ENCODE results near the gene CISD2. TPM values are rescaled to one million over a fixed set of nuclear protein-coding genes. Genes with fewer than 3 reads are reported as not detected.

CISD2 gene
- total and polyA plus RNA-seq, 2 of the 4 experiments (the other 2 are of a cell fraction), result 7.0 to 14.4 TPM

GRCh38 chr4:102847687-102848086 is 21.1 kb upstream of the CISD2 start:
- Histone ChIP-seq H3K4me2 (ENCODE audit: low read depth, low read length) (no peak overlapping the region), H4K20me1 (ENCODE audit: insufficient read depth, low read length) (no peaks in the 10 kb centered on the region), H3K27me3 (ENCODE audit: control insufficient read depth, insufficient read depth, low read length) (no peaks in the 10 kb centered on the region), H2BK120ac (ENCODE audit: low read depth, low read length) (no peak overlapping the region), H3K56ac (ENCODE audit: extremely low read depth, insufficient read depth, low read length) (no peak overlapping the region), H3K4me3 (ENCODE audit: insufficient read depth, low read depth, low read length) (no peak overlapping the region), H3K9me1 (ENCODE audit: insufficient read depth, low read length) (no peaks in the 10 kb centered on the region), H3K18ac (ENCODE audit: low read depth, low read length) (no peak overlapping the region), H2BK5ac (ENCODE audit: low read depth, low read length, poor library complexity, severe bottlenecking) (no peak overlapping the region), H2AK9ac (replicated peaks; ENCODE audit: low read depth, low read length, poor library complexity) (no peak overlapping the region), H3K36me3 (ENCODE audit: control insufficient read depth, insufficient read depth, low read length) (no peaks in the 10 kb centered on the region), H2AFZ (replicated peaks; ENCODE audit: low read length, poor library complexity) (no peak overlapping the region), H3K23ac (ENCODE audit: low read depth, low read length) (no peak overlapping the region), H3K4me1 (ENCODE audit: control insufficient read depth, insufficient read depth, low read length) (no peaks in the 10 kb centered on the region), H3K9me3 (ENCODE audit: control insufficient read depth, insufficient read depth, low read length) (no peaks in the 10 kb centered on the region), H3K79me1 (ENCODE audit: low read depth in 1 of 2, low read length in 2 of 2) (no peaks in the 10 kb centered on the region), H2AK5ac (ENCODE audit: low read depth, low read length) (no peak overlapping the region), H3K9ac (ENCODE audit: low read depth, low read length) (no peak overlapping the region), H2BK20ac (ENCODE audit: low read depth, low read length) (no peak overlapping the region), H4K5ac (ENCODE audit: low read depth, low read length) (no peak overlapping the region), H3K27ac (ENCODE audit: insufficient read depth, low read length) (no peak overlapping the region), H4K91ac (ENCODE audit: insufficient read depth, low read depth, low read length) (no peak overlapping the region), H4K8ac (ENCODE audit: low read depth in 2 of 2, low read length in 2 of 2) (no peak overlapping the region), H2BK15ac (ENCODE audit: low read depth, low read length) (no peak overlapping the region), H3K4ac (ENCODE audit: low read depth, low read length) (no peak overlapping the region), H3K14ac (replicated peaks; ENCODE audit: low read depth, low read length) (no peak overlapping the region)
- ChIA-PET POLR2A (ENCODE audit: unreplicated experiment) (no interaction called here), CTCF (no interaction called here)
- TF ChIP-seq POLR2A (IDR thresholded peaks at IDR 0.05; ENCODE audit: low read depth, low read length) (no peak), RCOR1 (IDR thresholded peaks at IDR 0.05; ENCODE audit: insufficient replicate concordance, low read length) (no peak), CHD1 (IDR thresholded peaks at IDR 0.05; ENCODE audit: low read depth, low read length) (no peak), RAD21 (IDR thresholded peaks at IDR 0.05; ENCODE audit: low read length) (no peak), MAFK (IDR thresholded peaks at IDR 0.05; ENCODE audit: low read depth, low read length) (no peak), ELK1 (IDR thresholded peaks at IDR 0.05; ENCODE audit: borderline replicate concordance, low read depth, low read length) (no peak), NFE2L2 (IDR thresholded peaks at IDR 0.05; ENCODE audit: low read depth, low read length) (no peak), FOS (IDR thresholded peaks at IDR 0.05; ENCODE audit: low read depth, low read length) (no peak)
- no TSS peak for BruUV-seq (replicated peaks)
- intact Hi-C loops (cut with micrococcal nuclease), result no loop called here
- in situ Hi-C loops (cut with MboI; ENCODE audit: low sequenced_read_pairs), result no loop called here
- no peak for ATAC-seq (ENCODE audit: low read depth)
- WGBS, 2 experiments (ENCODE audit: extremely low coverage in 2 of 2, insufficient read length in 1 of 2), result no CpG with 5 or more reads among the region's 8 CpGs
- dilution Hi-C loops (cut with HindIII; ENCODE audit: low sequenced_read_pairs, unreplicated experiment), result no loop called here
- no peak for DNase-seq
